ENCODE results near the gene UMOD. TPM values are rescaled to one million over a fixed set of nuclear protein-coding genes. Genes with fewer than 3 reads are reported as not detected.

The UMOD gene
- total and polyA plus RNA-seq, 11 donors: not detected

GRCh38 chr16:20309786-20310185 lies 42.7 kb downstream of the UMOD start:
- 77 to 81% (median 78%) methylated on average over 6 of the region's 6 CpGs for WGBS, 4 donors
- DNase-seq: no peak
- intact Hi-C loops (cut with DNase I): no loop called here
- Histone ChIP-seq H3K27ac (no peak overlapping the region), H3K27me3 (peaks cover 0 to 25% (median 0%) of the 10 kb centered on the region in 9 donors), H3K4me1 (no peaks in the 10 kb centered on the region), H3K4me3 (no peak overlapping the region), H3K36me3 (no peaks in the 10 kb centered on the region), H3K9me3 (peaks cover 0 to 4% (median 0%) of the 10 kb centered on the region in 12 donors)
- TF ChIP-seq, protein P1, sequence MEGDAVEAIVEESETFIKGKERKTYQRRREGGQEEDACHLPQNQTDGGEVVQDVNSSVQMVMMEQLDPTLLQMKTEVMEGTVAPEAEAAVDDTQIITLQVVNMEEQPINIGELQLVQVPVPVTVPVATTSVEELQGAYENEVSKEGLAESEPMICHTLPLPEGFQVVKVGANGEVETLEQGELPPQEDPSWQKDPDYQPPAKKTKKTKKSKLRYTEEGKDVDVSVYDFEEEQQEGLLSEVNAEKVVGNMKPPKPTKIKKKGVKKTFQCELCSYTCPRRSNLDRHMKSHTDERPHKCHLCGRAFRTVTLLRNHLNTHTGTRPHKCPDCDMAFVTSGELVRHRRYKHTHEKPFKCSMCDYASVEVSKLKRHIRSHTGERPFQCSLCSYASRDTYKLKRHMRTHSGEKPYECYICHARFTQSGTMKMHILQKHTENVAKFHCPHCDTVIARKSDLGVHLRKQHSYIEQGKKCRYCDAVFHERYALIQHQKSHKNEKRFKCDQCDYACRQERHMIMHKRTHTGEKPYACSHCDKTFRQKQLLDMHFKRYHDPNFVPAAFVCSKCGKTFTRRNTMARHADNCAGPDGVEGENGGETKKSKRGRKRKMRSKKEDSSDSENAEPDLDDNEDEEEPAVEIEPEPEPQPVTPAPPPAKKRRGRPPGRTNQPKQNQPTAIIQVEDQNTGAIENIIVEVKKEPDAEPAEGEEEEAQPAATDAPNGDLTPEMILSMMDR (IDR thresholded peaks at IDR 0.05): no peak
- TF ChIP-seq POLR2A (IDR thresholded peaks at IDR 0.05): no peak
- ATAC-seq: no peak

DNA sequence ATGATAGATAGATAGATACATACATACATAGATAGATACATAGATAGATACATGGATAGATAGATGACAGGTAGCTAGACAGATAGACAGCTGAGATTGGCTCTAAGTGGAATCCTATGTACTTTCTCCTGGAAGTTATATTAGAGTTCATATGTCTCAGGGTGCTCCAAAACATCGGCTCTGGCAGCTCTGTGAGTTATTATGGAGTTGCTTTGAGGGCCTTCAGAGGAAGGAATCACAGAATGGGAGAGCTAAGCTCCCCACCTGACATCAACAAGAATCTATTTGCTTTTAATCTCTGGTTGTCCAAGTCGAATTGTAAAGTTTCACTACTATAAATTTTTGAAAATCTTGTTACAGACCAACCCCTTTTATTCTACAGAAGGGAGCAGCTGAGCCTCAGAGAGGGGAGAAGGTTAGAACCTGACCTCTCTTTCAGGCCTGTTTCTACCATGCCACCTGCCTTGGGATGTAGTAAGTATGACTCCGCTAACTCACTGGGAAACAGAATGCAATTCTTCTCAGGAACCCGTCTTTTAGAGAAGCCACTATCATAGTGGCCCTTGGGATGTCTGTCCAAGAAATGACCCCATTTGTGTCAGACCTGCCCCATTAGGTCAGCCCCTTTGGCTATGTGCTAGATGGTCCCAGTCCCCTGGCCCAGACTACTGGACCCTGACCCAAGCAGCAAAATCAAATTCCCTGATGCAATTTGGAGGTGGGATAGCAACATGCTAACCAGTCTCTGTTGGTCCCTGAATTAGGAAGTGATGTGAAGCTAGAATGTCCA lies 43.5 kb downstream of the UMOD start:
- DNase-seq (no peak), ATAC-seq (no peak)
- no peaks in the 10 kb centered on the region for H3K4me1 ChIP-seq
- no peaks in the 10 kb centered on the region for H3K36me3 ChIP-seq
- intact Hi-C loops (cut with DNase I): no loop called here
- 63 to 73% (median 71%) methylated on average over 4 of the region's 4 CpGs for WGBS, 4 donors
- peaks cover 0 to 4% (median 0%) of the 10 kb centered on the region in 12 donors for H3K9me3 ChIP-seq
- H3K4me3 ChIP-seq: no peak overlapping the region
- no peak for TF ChIP-seq POLR2A (IDR thresholded peaks at IDR 0.05)
- TF ChIP-seq, protein P1 (IDR thresholded peaks at IDR 0.05): no peak
- H3K27ac ChIP-seq: no peak overlapping the region
- H3K27me3 ChIP-seq: peaks cover 0 to 25% (median 0%) of the 10 kb centered on the region in 9 donors

GRCh38 chr16:20308266-20308665 lies 44.2 kb downstream of the UMOD start:
- Histone ChIP-seq H3K9me3 (peaks cover 0 to 4% (median 0%) of the 10 kb centered on the region in 12 donors), H3K27ac (no peak overlapping the region), H3K27me3 (peaks cover 0 to 30% (median 0%) of the 10 kb centered on the region in 9 donors), H3K4me1 (no peaks in the 10 kb centered on the region), H3K4me3 (no peak overlapping the region), H3K36me3 (no peaks in the 10 kb centered on the region)
- TF ChIP-seq, protein P1 (IDR thresholded peaks at IDR 0.05): no peak
- TF ChIP-seq POLR2A (IDR thresholded peaks at IDR 0.05): no peak
- intact Hi-C loops (cut with DNase I): no loop called here
- no peak for ATAC-seq
- no peak for DNase-seq
- WGBS, 4 donors: 70 to 78% (median 73%) methylated on average over 4 of the region's 4 CpGs

GRCh38 chr16:20307791-20308190 lies 44.7 kb downstream of the UMOD start:
- DNase-seq (no peak), ATAC-seq (no peak)
- H3K36me3 ChIP-seq: no peaks in the 10 kb centered on the region
- H3K4me1 ChIP-seq: no peaks in the 10 kb centered on the region
- H3K27ac ChIP-seq: no peak overlapping the region
- peaks cover 0 to 33% (median 0%) of the 10 kb centered on the region in 9 donors for H3K27me3 ChIP-seq
- 81 to 95% (median 87%) methylated on average over 7 of the region's 7 CpGs for WGBS, 4 donors
- H3K4me3 ChIP-seq: no peak overlapping the region
- H3K9me3 ChIP-seq: peaks cover 0 to 4% (median 0%) of the 10 kb centered on the region in 12 donors
- intact Hi-C loops (cut with DNase I): no loop called here
- TF ChIP-seq POLR2A (IDR thresholded peaks at IDR 0.05): no peak
- TF ChIP-seq, protein P1 (IDR thresholded peaks at IDR 0.05): no peak
